ENCODE data around the gene COL12A1. TPM values are rescaled to one million over a fixed set of nuclear protein-coding genes. Genes with fewer than 3 reads are reported as not detected.

The COL12A1 gene
- total and polyA plus RNA-seq, 9 of the 15 experiments (the other 6 are each of a cell fraction or from before 2014, with no cell fraction given) = 0.11 TPM; not detected in 8

GRCh38 chr6:75243333-75244062, 37.6 kb upstream of the COL12A1 start, which contains the start of gene COX7A2 (continued):
- TF ChIP-seq NCOA4 (IDR thresholded peaks at IDR 0.05; ENCODE audit: partially characterized antibody) = no peak
- 0 out of 2 replicates have a peak, but pooled peaks have one; percentile 9 for TF ChIP-seq THRB (CRISPR knock-in tag; conservative IDR thresholded peaks at IDR 0.05)
- no peak for TF ChIP-seq YBX1 (IDR thresholded peaks at IDR 0.05)
- no peak for TF ChIP-seq TCF7L2 (IDR thresholded peaks at IDR 0.05; ENCODE audit: low read depth, low read length)
- no peak; the same call in 1 of the 2 replicates for TF ChIP-seq RB1 (IDR thresholded peaks at IDR 0.05; ENCODE audit: low read depth)
- TF ChIP-seq ZNF384 (IDR thresholded peaks at IDR 0.05; ENCODE audit: low read depth, low read length) = no peak
- TF ChIP-seq SAFB (IDR thresholded peaks at IDR 0.05; ENCODE audit: borderline replicate concordance, low read depth, low read length) = no peak
- no peak for TF ChIP-seq CBFA2T3 (IDR thresholded peaks at IDR 0.05)
- TF ChIP-seq TAF7 (tag; IDR thresholded peaks at IDR 0.05) = peak; percentile 90
- peak in 1 of 2 experiments; percentile 74; a peak in 2 of 4 replicates for TF ChIP-seq HDAC1 (IDR thresholded peaks at IDR 0.05)
- no peak for TF ChIP-seq ZNF436 (CRISPR knock-in tag; IDR thresholded peaks at IDR 0.05)
- peak; percentile 94 for TF ChIP-seq TAF1 (IDR thresholded peaks at IDR 0.05; ENCODE audit: control insufficient read depth, extremely low read depth, insufficient read depth, low read length, severe bottlenecking)
- no peak for TF ChIP-seq PHB (CRISPR knock-in tag; IDR thresholded peaks at IDR 0.05)
- TF ChIP-seq XRCC5 (IDR thresholded peaks at IDR 0.05; ENCODE audit: low read depth, low read length) = 0 out of 2 replicates have a peak, but pooled peaks have one; percentile 66
- TF ChIP-seq CAMTA2 (CRISPR knock-in tag; conservative IDR thresholded peaks at IDR 0.05) = no peak
- peak; percentile 98 for TF ChIP-seq CHAMP1 (IDR thresholded peaks at IDR 0.05)
- TF ChIP-seq ZC3H11A (IDR thresholded peaks at IDR 0.05; ENCODE audit: low read depth, low read length) = no peak
- no peak for TF ChIP-seq SLC30A9 (CRISPR knock-in tag; IDR thresholded peaks at IDR 0.05)
- TF ChIP-seq KLF6 (CRISPR knock-in tag; IDR thresholded peaks at IDR 0.05; ENCODE audit: borderline replicate concordance) = no peak
- no peak for TF ChIP-seq HMG20B (CRISPR knock-in tag; IDR thresholded peaks at IDR 0.05)
- peak; percentile 40; the same call in 1 of the 2 replicates for TF ChIP-seq ZBTB2 (IDR thresholded peaks at IDR 0.05)
- TF ChIP-seq KDM4B (IDR thresholded peaks at IDR 0.05; ENCODE audit: borderline replicate concordance in 2 of 2, low read depth in 1 of 2) = peak in 1 of 2 experiments; percentile 56; a peak in 1 of 4 replicates
- peak; percentile 61; the same call in 1 of the 2 replicates for TF ChIP-seq ZEB2 (IDR thresholded peaks at IDR 0.05)
- 0 out of 2 replicates have a peak, but pooled peaks have one; percentile 52 for TF ChIP-seq ZNF511 (CRISPR knock-in tag; IDR thresholded peaks at IDR 0.05)

All from K562 (cell line).